Activated naive CD4-positive, alpha-beta T cell treated with anti-CD3 and anti-CD28 coated beads for 36 hours (primary cell): Measurements from ENCODE around the gene CCSER1. TPM values are rescaled to one million over a fixed set of nuclear protein-coding genes. Genes with fewer than 3 reads are reported as not detected.

ENCODE experiments used
- CTCF ChIA-PET: fragments of 350-600 bp; sonication (Branson Sonifier 250); formaldehyde crosslinking; loops from one replicate; lab custom pipeline; 2021; ENCODE audit warnings: antibody characterized with exemption; lab: Charles Lee
- DNase-seq: peaks from one replicate; pipeline ENCODE4 v3.0.0-alpha.2; 2020
- H3K27ac Mint-ChIP-seq: one replicate; pipeline ENCODE4 v1.8.0; 2021; ENCODE audit warnings: mild to moderate bottlenecking, mixed read lengths
- H3K27me3 Mint-ChIP-seq: one replicate; pipeline ENCODE4 v1.8.0; 2021; ENCODE audit warnings: low read depth, mixed read lengths
- H3K36me3 Mint-ChIP-seq: one replicate; pipeline ENCODE4 v1.8.0; 2021; ENCODE audit warnings: low read depth, mixed read lengths
- H3K4me1 Mint-ChIP-seq: one replicate; pipeline ENCODE4 v1.8.0; 2021; ENCODE audit warnings: low read depth, mixed read lengths
- H3K4me3 Mint-ChIP-seq: one replicate; pipeline ENCODE4 v1.8.0; 2021; ENCODE audit warnings: mild to moderate bottlenecking, moderate library complexity, mixed read lengths
- H3K9me3 Mint-ChIP-seq: one replicate; pipeline ENCODE4 v1.8.0; 2021; ENCODE audit warnings: mixed read lengths
- intact Hi-C: fragments of 100-400 bp; cut with micrococcal nuclease; formaldehyde crosslinking; loops from one replicate; pipeline ENCODE4 v1.15.1; 2023
- total RNA-seq, 2 experiments: library from RNA; stranded (reverse); gene quantifications; one replicate each; pipeline ENCODE4 v1.2.3, GENCODE V29; 2021

CCSER1 gene
- total RNA-seq, 2 experiments from 2014 or later = not detected

GRCh38 chr4:91525621-91526020 lies 1398.4 kb downstream of the CCSER1 start:
- no peaks in the 10 kb centered on the region for H3K4me1 Mint-ChIP-seq
- peaks cover 16% of the 10 kb centered on the region for H3K9me3 Mint-ChIP-seq
- intact Hi-C loops = no loop called here
- no peak overlapping the region for H3K27ac Mint-ChIP-seq
- no peaks in the 10 kb centered on the region for H3K36me3 Mint-ChIP-seq
- H3K4me3 Mint-ChIP-seq = no peak overlapping the region
- no peaks in the 10 kb centered on the region for H3K27me3 Mint-ChIP-seq
- CTCF ChIA-PET = no interaction called here
- no peak for DNase-seq

- DNase-seq = no peak
- CTCF ChIA-PET = no interaction called here
- Mint-ChIP-seq H3K36me3 (no peaks in the 10 kb centered on the region), H3K27ac (no peak overlapping the region), H3K9me3 (peaks cover 11% of the 10 kb centered on the region), H3K4me1 (no peaks in the 10 kb centered on the region), H3K4me3 (no peak overlapping the region), H3K27me3 (no peaks in the 10 kb centered on the region)
- intact Hi-C loops = no loop called here
These were observed 1399.9 kb downstream of the CCSER1 start for GRCh38 chr4:91527056-91527455.

- no peak overlapping the region for H3K27ac Mint-ChIP-seq
- H3K4me1 Mint-ChIP-seq = no peaks in the 10 kb centered on the region
- CTCF ChIA-PET = no interaction called here
- peaks cover 17% of the 10 kb centered on the region for H3K9me3 Mint-ChIP-seq
- H3K4me3 Mint-ChIP-seq = no peak overlapping the region
- no peaks in the 10 kb centered on the region for H3K27me3 Mint-ChIP-seq
- DNase-seq = no peak
- intact Hi-C loops = no loop called here
- no peaks in the 10 kb centered on the region for H3K36me3 Mint-ChIP-seq
These were observed 1440.4 kb downstream of the CCSER1 start for GRCh38 chr4:91567594-91567993.

- Mint-ChIP-seq H3K27ac (no peak overlapping the region), H3K27me3 (no peaks in the 10 kb centered on the region), H3K9me3 (no peaks in the 10 kb centered on the region), H3K4me1 (no peaks in the 10 kb centered on the region), H3K4me3 (no peak overlapping the region), H3K36me3 (no peaks in the 10 kb centered on the region)
- CTCF ChIA-PET = no interaction called here
- intact Hi-C loops = no loop called here
- DNase-seq = no peak
These were observed 1450.7 kb downstream of the CCSER1 start for GRCh38 chr4:91577864-91578263.

GRCh38 chr4:91590260-91590659 lies 1463.1 kb downstream of the CCSER1 start:
- CTCF ChIA-PET = no interaction called here
- H3K9me3 Mint-ChIP-seq = no peaks in the 10 kb centered on the region
- no peaks in the 10 kb centered on the region for H3K4me1 Mint-ChIP-seq
- intact Hi-C loops = no loop called here
- H3K36me3 Mint-ChIP-seq = no peaks in the 10 kb centered on the region
- no peaks in the 10 kb centered on the region for H3K27me3 Mint-ChIP-seq
- no peak for DNase-seq
- no peak overlapping the region for H3K27ac Mint-ChIP-seq
- no peak overlapping the region for H3K4me3 Mint-ChIP-seq

GRCh38 chr4:91592125-91592524 lies 1464.9 kb downstream of the CCSER1 start:
- H3K9me3 Mint-ChIP-seq = no peaks in the 10 kb centered on the region
- H3K27ac Mint-ChIP-seq = no peak overlapping the region
- CTCF ChIA-PET = no interaction called here
- no peak for DNase-seq
- H3K36me3 Mint-ChIP-seq = no peaks in the 10 kb centered on the region
- H3K4me3 Mint-ChIP-seq = no peak overlapping the region
- no peaks in the 10 kb centered on the region for H3K4me1 Mint-ChIP-seq
- intact Hi-C loops = no loop called here
- H3K27me3 Mint-ChIP-seq = no peaks in the 10 kb centered on the region

- no peaks in the 10 kb centered on the region for H3K27me3 Mint-ChIP-seq
- CTCF ChIA-PET = interaction anchor here (0.5 kb wide), 1 partner anchor 86 kb away, joined by 3 read pairs; no protein-coding TSS in a partner anchor
- no peaks in the 10 kb centered on the region for H3K4me1 Mint-ChIP-seq
- H3K36me3 Mint-ChIP-seq = no peaks in the 10 kb centered on the region
- no peak for DNase-seq
- no peaks in the 10 kb centered on the region for H3K9me3 Mint-ChIP-seq
- intact Hi-C loops = no loop called here
- H3K4me3 Mint-ChIP-seq = no peak overlapping the region
- H3K27ac Mint-ChIP-seq = no peak overlapping the region
These were observed 1469.5 kb downstream of the CCSER1 start for GRCh38 chr4:91596718-91597117.

GRCh38 chr4:91598696-91599095 lies 1471.5 kb downstream of the CCSER1 start:
- Mint-ChIP-seq H3K4me3 (no peak overlapping the region), H3K27ac (no peak overlapping the region), H3K4me1 (no peaks in the 10 kb centered on the region), H3K36me3 (no peaks in the 10 kb centered on the region), H3K9me3 (no peaks in the 10 kb centered on the region), H3K27me3 (no peaks in the 10 kb centered on the region)
- CTCF ChIA-PET = no interaction called here
- no peak for DNase-seq
- intact Hi-C loops = no loop called here

GRCh38 chr4:91600301-91600700 lies 1473.1 kb downstream of the CCSER1 start:
- H3K27ac Mint-ChIP-seq = no peak overlapping the region
- no peaks in the 10 kb centered on the region for H3K4me1 Mint-ChIP-seq
- H3K4me3 Mint-ChIP-seq = no peak overlapping the region
- CTCF ChIA-PET = no interaction called here
- no peaks in the 10 kb centered on the region for H3K27me3 Mint-ChIP-seq
- H3K36me3 Mint-ChIP-seq = no peaks in the 10 kb centered on the region
- intact Hi-C loops = no loop called here
- no peaks in the 10 kb centered on the region for H3K9me3 Mint-ChIP-seq
- DNase-seq = no peak

- CTCF ChIA-PET = no interaction called here
These were observed 1474.2 kb downstream of the CCSER1 start for GRCh38 chr4:91601401-91601800.

GRCh38 chr4:91611782-91612181 lies 1484.6 kb downstream of the CCSER1 start:
- H3K4me1 Mint-ChIP-seq = no peaks in the 10 kb centered on the region
- intact Hi-C loops = no loop called here
- DNase-seq = no peak
- CTCF ChIA-PET = no interaction called here
- no peak overlapping the region for H3K4me3 Mint-ChIP-seq
- H3K9me3 Mint-ChIP-seq = peaks cover 3% of the 10 kb centered on the region
- no peaks in the 10 kb centered on the region for H3K27me3 Mint-ChIP-seq
- H3K27ac Mint-ChIP-seq = no peak overlapping the region
- H3K36me3 Mint-ChIP-seq = no peaks in the 10 kb centered on the region

More at GRCh38 chr4:91601401-91601800, 1474.2 kb downstream of the CCSER1 start:
- no peaks in the 10 kb centered on the region for H3K4me1 Mint-ChIP-seq
- DNase-seq = no peak
- H3K27me3 Mint-ChIP-seq = no peaks in the 10 kb centered on the region
- intact Hi-C loops = no loop called here
- no peak overlapping the region for H3K27ac Mint-ChIP-seq
- no peak overlapping the region for H3K4me3 Mint-ChIP-seq
- H3K9me3 Mint-ChIP-seq = peaks cover 3% of the 10 kb centered on the region
- H3K36me3 Mint-ChIP-seq = no peaks in the 10 kb centered on the region

GRCh38 chr4:91620952-91621351 lies 1493.8 kb downstream of the CCSER1 start:
- peaks cover 4% of the 10 kb centered on the region for H3K9me3 Mint-ChIP-seq
- no peaks in the 10 kb centered on the region for H3K4me1 Mint-ChIP-seq
- DNase-seq = no peak
- no peak overlapping the region for H3K27ac Mint-ChIP-seq
- CTCF ChIA-PET = no interaction called here
- intact Hi-C loops = no loop called here
- no peaks in the 10 kb centered on the region for H3K27me3 Mint-ChIP-seq
- H3K4me3 Mint-ChIP-seq = no peak overlapping the region
- no peaks in the 10 kb centered on the region for H3K36me3 Mint-ChIP-seq

GRCh38 chr4:91621446-91621845 lies 1494.3 kb downstream of the CCSER1 start:
- no peaks in the 10 kb centered on the region for H3K27me3 Mint-ChIP-seq
- no peak overlapping the region for H3K27ac Mint-ChIP-seq
- no peak for DNase-seq
- H3K4me1 Mint-ChIP-seq = no peaks in the 10 kb centered on the region
- H3K36me3 Mint-ChIP-seq = no peaks in the 10 kb centered on the region
- CTCF ChIA-PET = no interaction called here
- intact Hi-C loops = no loop called here
- H3K4me3 Mint-ChIP-seq = no peak overlapping the region
- peaks cover 3% of the 10 kb centered on the region for H3K9me3 Mint-ChIP-seq
